Measurements from ENCODE around the gene DENND10.

The DENND10 gene

GRCh38 chr10:119060107-119060506, 43.8 kb upstream of the DENND10 start:
- no peak overlapping the region for H3K4me2 ChIP-seq (ENCODE audit: low read length)
- no peaks in the 10 kb centered on the region for H3K27me3 ChIP-seq (ENCODE audit: control insufficient read depth, insufficient read depth, low read length)
- H3K9ac ChIP-seq, result no peak overlapping the region
- no peak overlapping the region for H3K4me3 ChIP-seq (ENCODE audit: low read depth, low read length)
- no peak overlapping the region for H3K27ac ChIP-seq
- no peaks in the 10 kb centered on the region for H3K4me1 ChIP-seq
- no peaks in the 10 kb centered on the region for H3K9me3 ChIP-seq (ENCODE audit: control insufficient read depth, low read length)
- no peak overlapping the region for H2AFZ ChIP-seq
- no peaks in the 10 kb centered on the region for H3K36me3 ChIP-seq (ENCODE audit: control insufficient read depth, insufficient read depth, low read length)
- no peak for TF ChIP-seq CTCF (IDR thresholded peaks at IDR 0.05)
- H3K79me2 ChIP-seq, result peaks cover 26% of the 10 kb centered on the region

- no peak for TF ChIP-seq CTCF (IDR thresholded peaks at IDR 0.05)
- Histone ChIP-seq H2AFZ (no peak overlapping the region), H3K79me2 (peaks cover 32% of the 10 kb centered on the region), H3K9me3 (ENCODE audit: control insufficient read depth, low read length) (no peaks in the 10 kb centered on the region), H3K4me2 (ENCODE audit: low read length) (no peak overlapping the region), H3K9ac (no peak overlapping the region), H3K27me3 (ENCODE audit: control insufficient read depth, insufficient read depth, low read length) (no peaks in the 10 kb centered on the region), H3K27ac (no peak overlapping the region), H3K4me1 (no peaks in the 10 kb centered on the region), H3K36me3 (ENCODE audit: control insufficient read depth, insufficient read depth, low read length) (no peaks in the 10 kb centered on the region), H3K4me3 (ENCODE audit: low read depth, low read length) (no peak overlapping the region)
Observed at GRCh38 chr10:119061352-119061751, 42.6 kb upstream of the DENND10 start.

GRCh38 chr10:119061926-119062325, 42.0 kb upstream of the DENND10 start:
- no peak overlapping the region for H3K27ac ChIP-seq
- H3K9me3 ChIP-seq (ENCODE audit: control insufficient read depth, low read length), result no peaks in the 10 kb centered on the region
- no peak overlapping the region for H3K4me3 ChIP-seq (ENCODE audit: low read depth, low read length)
- no peak for TF ChIP-seq CTCF (IDR thresholded peaks at IDR 0.05)
- peaks cover 29% of the 10 kb centered on the region for H3K79me2 ChIP-seq
- no peak overlapping the region for H2AFZ ChIP-seq
- no peaks in the 10 kb centered on the region for H3K27me3 ChIP-seq (ENCODE audit: control insufficient read depth, insufficient read depth, low read length)
- H3K9ac ChIP-seq, result no peak overlapping the region
- H3K4me2 ChIP-seq (ENCODE audit: low read length), result no peak overlapping the region
- no peaks in the 10 kb centered on the region for H3K4me1 ChIP-seq
- H3K36me3 ChIP-seq (ENCODE audit: control insufficient read depth, insufficient read depth, low read length), result no peaks in the 10 kb centered on the region

DNA sequence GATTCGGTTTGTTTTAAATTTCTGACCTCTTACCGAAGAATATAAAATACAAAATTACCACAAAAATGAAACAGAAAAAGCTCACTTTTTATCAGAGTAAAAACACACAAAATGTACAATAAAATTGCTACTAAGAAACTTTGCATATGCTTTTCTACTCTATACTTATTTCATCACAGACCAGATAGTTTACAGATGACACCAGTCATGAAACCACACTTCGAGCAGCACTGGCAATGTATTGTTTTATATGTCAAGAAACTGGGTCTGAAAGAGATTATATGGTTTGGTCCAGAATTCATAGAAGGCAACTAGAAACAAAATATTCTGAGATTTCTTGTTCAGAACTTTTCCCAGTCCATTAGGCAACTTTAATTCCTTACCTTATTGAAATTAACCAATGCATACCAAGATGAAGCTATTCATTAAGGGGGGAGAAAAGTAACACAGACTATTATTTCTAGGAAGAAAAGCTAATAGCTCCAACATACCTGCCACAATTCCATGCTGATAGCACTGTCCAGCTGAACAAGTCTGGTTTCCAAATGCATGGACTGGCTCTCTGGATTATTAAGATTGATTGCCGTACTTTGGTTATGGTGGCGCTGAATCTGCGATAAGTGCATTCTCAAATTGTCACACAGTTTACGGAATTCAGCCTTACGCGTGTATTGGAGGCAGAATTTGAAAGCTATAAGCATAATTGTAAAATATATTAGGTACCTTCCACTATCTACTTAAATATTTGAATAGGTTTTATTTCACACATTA, 33.3 kb upstream of the DENND10 start:
- H3K9ac ChIP-seq, result no peak overlapping the region
- H3K4me1 ChIP-seq, result no peaks in the 10 kb centered on the region
- TF ChIP-seq CTCF (IDR thresholded peaks at IDR 0.05), result no peak
- H3K4me3 ChIP-seq (ENCODE audit: low read depth, low read length), result no peak overlapping the region
- H3K9me3 ChIP-seq (ENCODE audit: control insufficient read depth, low read length), result no peaks in the 10 kb centered on the region
- no peak overlapping the region for H2AFZ ChIP-seq
- H3K36me3 ChIP-seq (ENCODE audit: control insufficient read depth, insufficient read depth, low read length), result no peaks in the 10 kb centered on the region
- no peak overlapping the region for H3K27ac ChIP-seq
- no peaks in the 10 kb centered on the region for H3K27me3 ChIP-seq (ENCODE audit: control insufficient read depth, insufficient read depth, low read length)
- H3K79me2 ChIP-seq, result peaks cover 18% of the 10 kb centered on the region
- H3K4me2 ChIP-seq (ENCODE audit: low read length), result no peak overlapping the region

DNA sequence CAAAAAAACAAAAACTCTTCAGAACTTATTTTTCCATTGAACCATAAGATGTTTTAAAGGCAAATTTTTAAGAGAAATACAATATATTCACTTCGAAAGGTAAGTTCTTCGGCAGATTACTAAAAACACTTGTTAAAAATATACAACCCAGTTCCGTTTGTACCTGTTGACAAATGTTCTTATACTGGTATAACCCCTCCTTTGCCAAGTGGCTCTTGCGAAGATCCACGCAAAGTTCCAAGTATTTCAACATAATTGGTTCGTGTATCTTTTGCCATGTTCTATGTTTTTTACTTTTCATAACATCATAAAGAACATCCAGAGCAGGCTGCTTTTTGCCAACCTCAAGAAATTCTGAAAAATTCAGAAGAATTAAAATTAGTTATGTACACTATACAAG, 30.3 kb upstream of the DENND10 start:
- Histone ChIP-seq H3K27me3 (ENCODE audit: control insufficient read depth, insufficient read depth, low read length) (no peaks in the 10 kb centered on the region), H2AFZ (no peak overlapping the region), H3K4me1 (peaks cover under 1% of the 10 kb centered on the region), H3K27ac (no peak overlapping the region), H3K4me2 (ENCODE audit: low read length) (no peak overlapping the region), H3K36me3 (ENCODE audit: control insufficient read depth, insufficient read depth, low read length) (no peaks in the 10 kb centered on the region), H3K9ac (no peak overlapping the region), H3K9me3 (ENCODE audit: control insufficient read depth, low read length) (no peaks in the 10 kb centered on the region), H3K4me3 (ENCODE audit: low read depth, low read length) (no peak overlapping the region), H3K79me2 (peaks cover 41% of the 10 kb centered on the region)
- TF ChIP-seq CTCF (IDR thresholded peaks at IDR 0.05), result no peak
